ENCODE measurements around the gene NKX1-1.

Gene NKX1-1

DNA sequence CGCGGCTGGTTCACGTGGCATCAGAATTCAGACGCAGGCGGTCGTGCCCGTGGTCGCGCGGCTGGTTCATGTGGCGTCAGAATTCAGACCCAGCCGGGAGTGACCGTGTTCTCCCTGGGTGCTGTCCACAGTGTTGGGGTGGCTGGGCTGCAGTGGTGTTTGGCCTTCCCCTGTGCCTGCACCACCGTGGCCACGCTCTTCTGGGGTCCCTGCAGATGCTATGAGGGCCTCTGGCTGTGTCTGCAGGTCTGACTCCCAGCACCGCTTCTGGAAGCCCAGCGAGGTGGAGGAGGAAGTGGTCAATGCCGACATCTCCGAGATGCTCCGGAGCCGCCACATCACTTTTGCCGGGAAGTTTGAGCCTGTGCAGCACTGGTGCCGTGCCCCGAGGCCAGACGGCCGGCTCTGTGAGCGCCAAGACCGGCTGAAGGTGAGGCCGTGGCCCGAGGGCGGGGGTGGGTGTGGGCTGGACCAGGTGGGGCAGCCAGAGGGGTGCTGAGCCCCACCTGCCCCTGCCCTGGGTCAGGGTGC lies 26.4 kb downstream of the NKX1-1 start:
- no peaks in the 10 kb centered on the region for H4K20me1 ChIP-seq (ENCODE audit: insufficient read depth, low read length)
- H3K36me3 ChIP-seq (replicated peaks; ENCODE audit: insufficient read depth, low read length): no peaks in the 10 kb centered on the region
- H3F3A ChIP-seq (ENCODE audit: insufficient read depth, low read length): no peaks in the 10 kb centered on the region
- no peak overlapping the region for H3K4me2 ChIP-seq (ENCODE audit: low read depth, low read length)
- H3K4me1 ChIP-seq (ENCODE audit: low read length): no peaks in the 10 kb centered on the region
- no peaks in the 10 kb centered on the region for H3K79me2 ChIP-seq (ENCODE audit: low read length)
- TF ChIP-seq CTCF (IDR thresholded peaks at IDR 0.05; ENCODE audit: low read length) (no peak), EZH2 (optimal IDR thresholded peaks at IDR 0.05; ENCODE audit: low read depth, low read length) (no peak), EZH2phosphoT487 (IDR thresholded peaks at IDR 0.05; ENCODE audit: low read length) (no peak)
- no peaks in the 10 kb centered on the region for H3K9me2 ChIP-seq (replicated peaks; ENCODE audit: insufficient read depth, low read length)
- H3K4me3 ChIP-seq (ENCODE audit: low read length): no peak overlapping the region
- no peaks in the 10 kb centered on the region for H3K27me3 ChIP-seq (replicated peaks; ENCODE audit: insufficient read depth, low read length)
- H3K9ac ChIP-seq (ENCODE audit: low read length): no peak overlapping the region
- no peaks in the 10 kb centered on the region for H3K9me3 ChIP-seq (replicated peaks; ENCODE audit: insufficient read depth, low read length)
- DNase-seq: no peak
- no peak overlapping the region for H2AFZ ChIP-seq (ENCODE audit: low read length)
- H3K27ac ChIP-seq (ENCODE audit: low read length): no peak overlapping the region

DNA sequence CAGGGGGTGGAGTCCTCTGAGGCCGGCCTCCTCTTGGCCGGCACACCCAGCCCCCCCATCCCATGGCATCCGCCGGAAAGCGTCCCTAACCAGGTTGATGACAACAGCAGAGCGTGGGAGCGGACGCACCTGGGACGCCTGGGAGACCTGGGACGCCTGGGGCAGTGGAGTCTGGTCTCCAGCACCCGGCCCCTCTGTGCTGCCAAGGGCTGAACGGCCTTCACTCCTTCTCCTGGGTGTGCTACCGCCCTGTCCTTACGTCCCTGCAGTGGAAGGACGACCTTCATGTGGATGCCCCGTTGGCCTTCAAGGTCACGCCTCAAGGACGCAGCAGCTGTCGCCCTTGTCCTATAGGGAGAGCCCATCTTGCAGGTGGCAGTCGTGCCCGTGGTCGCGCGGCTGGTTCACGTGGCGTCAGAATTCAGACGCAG lies 26.9 kb downstream of the NKX1-1 start:
- TF ChIP-seq CTCF (IDR thresholded peaks at IDR 0.05; ENCODE audit: low read length) (no peak), EZH2phosphoT487 (IDR thresholded peaks at IDR 0.05; ENCODE audit: low read length) (no peak), EZH2 (optimal IDR thresholded peaks at IDR 0.05; ENCODE audit: low read depth, low read length) (no peak)
- Histone ChIP-seq H3K9ac (ENCODE audit: low read length) (no peak overlapping the region), H3K79me2 (ENCODE audit: low read length) (no peaks in the 10 kb centered on the region), H3K4me3 (ENCODE audit: low read length) (no peak overlapping the region), H3K9me3 (replicated peaks; ENCODE audit: insufficient read depth, low read length) (no peaks in the 10 kb centered on the region), H3K4me2 (ENCODE audit: low read depth, low read length) (no peak overlapping the region), H3K36me3 (replicated peaks; ENCODE audit: insufficient read depth, low read length) (no peaks in the 10 kb centered on the region), H3K27ac (ENCODE audit: low read length) (no peak overlapping the region), H4K20me1 (ENCODE audit: insufficient read depth, low read length) (no peaks in the 10 kb centered on the region), H3K4me1 (ENCODE audit: low read length) (no peaks in the 10 kb centered on the region), H2AFZ (ENCODE audit: low read length) (no peak overlapping the region), H3K9me2 (replicated peaks; ENCODE audit: insufficient read depth, low read length) (no peaks in the 10 kb centered on the region), H3K27me3 (replicated peaks; ENCODE audit: insufficient read depth, low read length) (no peaks in the 10 kb centered on the region), H3F3A (ENCODE audit: insufficient read depth, low read length) (no peaks in the 10 kb centered on the region)
- no peak for DNase-seq

DNA sequence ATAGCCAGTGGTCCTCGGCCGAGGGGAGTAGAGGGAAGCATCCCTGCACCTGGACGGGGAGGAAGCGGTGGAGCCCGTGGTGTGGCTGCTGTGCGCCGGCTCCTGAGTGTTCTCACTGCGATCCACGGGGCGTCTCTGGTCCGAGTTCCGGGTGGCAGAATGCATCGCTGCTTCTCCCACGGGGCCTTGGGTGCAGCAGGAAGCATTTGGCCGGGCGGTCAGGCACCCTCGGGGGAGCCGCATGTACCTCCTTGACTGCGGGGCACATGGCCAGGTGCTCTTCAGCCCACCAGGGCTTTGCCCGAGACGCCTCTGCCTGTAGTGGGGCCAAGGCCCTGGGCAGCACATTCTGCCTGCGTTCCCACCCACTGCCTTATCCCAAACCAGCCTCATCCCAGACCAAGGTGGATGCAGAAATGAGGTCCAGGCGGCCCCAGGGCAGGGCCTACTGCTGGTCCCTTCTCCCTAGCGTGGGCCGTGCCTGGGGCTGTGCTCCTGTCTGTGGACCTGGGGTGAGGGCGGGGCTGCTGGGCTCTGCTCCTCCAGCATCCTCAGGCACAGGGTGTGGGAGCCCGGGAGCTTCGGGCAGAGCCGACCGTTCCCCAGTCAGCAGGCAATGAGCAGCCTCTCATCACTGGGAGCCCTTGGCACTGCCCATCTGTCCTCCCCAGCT lies 27.5 kb downstream of the NKX1-1 start:
- Histone ChIP-seq H3K9ac (ENCODE audit: low read length) (no peak overlapping the region), H3K4me3 (ENCODE audit: low read length) (no peak overlapping the region), H3K4me1 (ENCODE audit: low read length) (no peaks in the 10 kb centered on the region), H3K79me2 (ENCODE audit: low read length) (no peaks in the 10 kb centered on the region), H3K36me3 (replicated peaks; ENCODE audit: insufficient read depth, low read length) (no peaks in the 10 kb centered on the region), H3K27ac (ENCODE audit: low read length) (no peak overlapping the region), H3K4me2 (ENCODE audit: low read depth, low read length) (no peak overlapping the region), H3K9me2 (replicated peaks; ENCODE audit: insufficient read depth, low read length) (no peaks in the 10 kb centered on the region), H2AFZ (ENCODE audit: low read length) (no peak overlapping the region), H4K20me1 (ENCODE audit: insufficient read depth, low read length) (no peaks in the 10 kb centered on the region), H3K9me3 (replicated peaks; ENCODE audit: insufficient read depth, low read length) (no peaks in the 10 kb centered on the region), H3F3A (ENCODE audit: insufficient read depth, low read length) (no peaks in the 10 kb centered on the region), H3K27me3 (replicated peaks; ENCODE audit: insufficient read depth, low read length) (no peaks in the 10 kb centered on the region)
- no peak for DNase-seq
- TF ChIP-seq EZH2 (optimal IDR thresholded peaks at IDR 0.05; ENCODE audit: low read depth, low read length): no peak
- TF ChIP-seq CTCF (IDR thresholded peaks at IDR 0.05; ENCODE audit: low read length): no peak
- no peak for TF ChIP-seq EZH2phosphoT487 (IDR thresholded peaks at IDR 0.05; ENCODE audit: low read length)

Data from MM.1S (cell line).